Lung (tissue), 12 donors: ENCODE results near the gene FRY. TPM values are rescaled to one million over a fixed set of nuclear protein-coding genes. Genes with fewer than 3 reads are reported as not detected.

Source experiments
- ATAC-seq: fragments of 200-7000 bp; cut with Tn5 transposase; one replicate; pipeline ENCODE4 v1.9.1; 2020; ENCODE audit warnings: moderate number of reproducible peaks; ENCODE audit not compliant: insufficient read depth, low FRiP score
- DNase-seq, 3 donors: peaks; one replicate each; pipeline ENCODE4 v3.0.0-alpha.2; 2013 to 2017
- H3K27ac ChIP-seq, 2 donors: one replicate each; pipeline ENCODE4 v1.5.1; 2013; ENCODE audit warnings: mild to moderate bottlenecking in 2 of 2, moderate library complexity in 2 of 2, control low read depth in 1 of 2, inconsistent platforms in 1 of 2, low read depth in 1 of 2, low read length in 1 of 2
- H3K27me3 ChIP-seq, 3 donors: one replicate each; pipeline ENCODE4 v1.5.1; 2013; ENCODE audit warnings: low read length in 2 of 3; ENCODE audit not compliant: control insufficient read depth in 3 of 3, insufficient read depth in 3 of 3
- H3K36me3 ChIP-seq, 4 donors: one replicate each; pipeline ENCODE4 v1.5.1; 2013; ENCODE audit warnings: low read length in 4 of 4, mild to moderate bottlenecking in 1 of 4, moderate library complexity in 1 of 4; ENCODE audit not compliant: control insufficient read depth in 4 of 4, insufficient read depth in 4 of 4
- H3K4me1 ChIP-seq, 5 donors: one replicate each; pipeline ENCODE4 v1.5.1; 2013; ENCODE audit warnings: low read length in 5 of 5, mild to moderate bottlenecking in 2 of 5, moderate library complexity in 1 of 5; ENCODE audit not compliant: control insufficient read depth in 5 of 5, insufficient read depth in 5 of 5
- H3K4me3 ChIP-seq: one replicate; pipeline ENCODE4 v1.5.1; 2013; ENCODE audit warnings: mild to moderate bottlenecking, control low read depth, moderate library complexity
- H3K9ac ChIP-seq, 2 donors: one replicate each; pipeline ENCODE4 v1.5.1; 2013; ENCODE audit warnings: low read length in 2 of 2, control low read depth in 1 of 2; ENCODE audit not compliant: insufficient read depth in 1 of 2
- H3K9me3 ChIP-seq, 4 donors: one replicate each; pipeline ENCODE4 v1.5.1; 2013; ENCODE audit warnings: low read length in 3 of 4, mild to moderate bottlenecking in 1 of 4, moderate library complexity in 1 of 4; ENCODE audit not compliant: control insufficient read depth in 4 of 4, insufficient read depth in 3 of 4
- WGBS, 2 donors: extraction: QIAGEN DNeasy Blood & Tissue Kit; methylation state at CpG; one replicate each; pipeline ENCODE4 v1.1.7; 2013; 5-methylcytosine and 5-hydroxymethylcytosine counted together
- polyA plus RNA-seq, 2 donors: library from polyadenylated mRNA; stranded (reverse); fragments of 200-250 nt; gene quantifications; one replicate each; pipeline ENCODE4 v1.2.1, GENCODE V29; 2013
- total RNA-seq, 2 donors: library from RNA; depleted of rRNA in 1 of 2; stranded (reverse); fragments of >200 nt in 1 of 2; gene quantifications; one replicate each; pipeline ENCODE4 v1.2.1, GENCODE V29; 2014 to 2021
- TF ChIP-seq, protein P1 (sequence below): IDR thresholded peaks from 2 replicates; pipeline ENCODE4 v1.5.1; 2012; ENCODE audit warnings: mild to moderate bottlenecking; ENCODE audit errors: control extremely low read depth, extremely low read depth
- donor health status: control.
- donor health status: control.
- donor health status: Bipolar disorder and iron deficiency.
- donor health status: healthy.
- donor health status: DM: yes; HTN: yes; CAD: no.

FRY gene
- total and polyA plus RNA-seq, 4 donors, result 7.4 to 79.6 (median 43.9) TPM

GRCh38 chr13:32254916-32255723 is 223.5 kb downstream of the FRY start:
- TF ChIP-seq, protein P1, sequence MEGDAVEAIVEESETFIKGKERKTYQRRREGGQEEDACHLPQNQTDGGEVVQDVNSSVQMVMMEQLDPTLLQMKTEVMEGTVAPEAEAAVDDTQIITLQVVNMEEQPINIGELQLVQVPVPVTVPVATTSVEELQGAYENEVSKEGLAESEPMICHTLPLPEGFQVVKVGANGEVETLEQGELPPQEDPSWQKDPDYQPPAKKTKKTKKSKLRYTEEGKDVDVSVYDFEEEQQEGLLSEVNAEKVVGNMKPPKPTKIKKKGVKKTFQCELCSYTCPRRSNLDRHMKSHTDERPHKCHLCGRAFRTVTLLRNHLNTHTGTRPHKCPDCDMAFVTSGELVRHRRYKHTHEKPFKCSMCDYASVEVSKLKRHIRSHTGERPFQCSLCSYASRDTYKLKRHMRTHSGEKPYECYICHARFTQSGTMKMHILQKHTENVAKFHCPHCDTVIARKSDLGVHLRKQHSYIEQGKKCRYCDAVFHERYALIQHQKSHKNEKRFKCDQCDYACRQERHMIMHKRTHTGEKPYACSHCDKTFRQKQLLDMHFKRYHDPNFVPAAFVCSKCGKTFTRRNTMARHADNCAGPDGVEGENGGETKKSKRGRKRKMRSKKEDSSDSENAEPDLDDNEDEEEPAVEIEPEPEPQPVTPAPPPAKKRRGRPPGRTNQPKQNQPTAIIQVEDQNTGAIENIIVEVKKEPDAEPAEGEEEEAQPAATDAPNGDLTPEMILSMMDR, result no peak
- Histone ChIP-seq H3K4me1 (peaks cover 0 to 14% (median 4%) of the 10 kb centered on the region in 5 donors), H3K4me3 (peak overlapping the region; percentile 12), H3K27ac (peak overlapping the region; percentile 79 to 82), H3K9ac (no peak overlapping the region), H3K27me3 (no peaks in the 10 kb centered on the region), H3K9me3 (peaks cover 0 to 1% (median 0%) of the 10 kb centered on the region in 4 donors), H3K36me3 (peaks cover 0 to 5% (median 2%) of the 10 kb centered on the region in 4 donors)
- no peak for DNase-seq
- ATAC-seq, result no peak
- WGBS, 2 donors, result 52 to 80% methylated on average over 10 of the region's 10 CpGs

- TF ChIP-seq, protein P1, result no peak
- peaks cover 0 to 15% (median 5%) of the 10 kb centered on the region in 5 donors for H3K4me1 ChIP-seq
- H3K27ac ChIP-seq, result peak overlapping the region in 1 of 2 donors; percentile 62
- H3K9ac ChIP-seq, result no peak overlapping the region
- H3K27me3 ChIP-seq, result no peaks in the 10 kb centered on the region
- H3K36me3 ChIP-seq, result peaks cover 0 to 3% (median 1%) of the 10 kb centered on the region in 4 donors
- peak in 1 of 3 donors; percentile 26 for DNase-seq
- no peak overlapping the region for H3K4me3 ChIP-seq
- H3K9me3 ChIP-seq, result peaks cover 0 to 1% (median 0%) of the 10 kb centered on the region in 4 donors
- no peak for ATAC-seq
- 41 to 58% methylated on average over 6 of the region's 6 CpGs for WGBS, 2 donors
These were observed 224.1 kb downstream of the FRY start for GRCh38 chr13:32255724-32256109.

- Histone ChIP-seq H3K9ac (no peak overlapping the region), H3K27me3 (no peaks in the 10 kb centered on the region), H3K4me3 (no peak overlapping the region)
These were observed 224.7 kb downstream of the FRY start for GRCh38 chr13:32256243-32256642.

More at GRCh38 chr13:32256243-32256642, 224.7 kb downstream of the FRY start:
- peak overlapping the region in 1 of 2 donors; percentile 59 for H3K27ac ChIP-seq
- TF ChIP-seq, protein P1, result no peak
- 61 to 76% methylated on average over 4 of the region's 4 CpGs for WGBS, 2 donors
- H3K9me3 ChIP-seq, result peaks cover 0 to 1% (median 0%) of the 10 kb centered on the region in 4 donors
- peaks cover 0 to 19% (median 7%) of the 10 kb centered on the region in 5 donors for H3K4me1 ChIP-seq
- H3K36me3 ChIP-seq, result peaks cover 0 to 3% (median 1%) of the 10 kb centered on the region in 4 donors
- ATAC-seq (no peak), DNase-seq (no peak)
